Stimulated activated naive CD8-positive, alpha-beta T cell treated with anti-CD3 and anti-CD28 coated beads, Interleukin-15, Interleukin-2, amounts not matched to agents 100 ng/mL and 50 ng/mL, for 24 hours (primary cell): Measurements from ENCODE around the gene ATMIN.

ENCODE experiments used
- H3K27ac Mint-ChIP-seq: one replicate; pipeline ENCODE4 v1.8.0; 2021; ENCODE audit warnings: mild to moderate bottlenecking, mixed read lengths
- H3K27me3 Mint-ChIP-seq: one replicate; pipeline ENCODE4 v1.8.0; 2021; ENCODE audit warnings: mixed read lengths
- H3K36me3 Mint-ChIP-seq: one replicate; pipeline ENCODE4 v1.8.0; 2021; ENCODE audit warnings: low read depth, mixed read lengths
- H3K4me1 Mint-ChIP-seq: one replicate; pipeline ENCODE4 v1.8.0; 2021; ENCODE audit warnings: low read depth, mixed read lengths
- H3K4me3 Mint-ChIP-seq: one replicate; pipeline ENCODE4 v1.8.0; 2021; ENCODE audit warnings: mild to moderate bottlenecking, mixed read lengths
- H3K9me3 Mint-ChIP-seq: one replicate; pipeline ENCODE4 v1.8.0; 2021; ENCODE audit warnings: mixed read lengths

Gene ATMIN

DNA sequence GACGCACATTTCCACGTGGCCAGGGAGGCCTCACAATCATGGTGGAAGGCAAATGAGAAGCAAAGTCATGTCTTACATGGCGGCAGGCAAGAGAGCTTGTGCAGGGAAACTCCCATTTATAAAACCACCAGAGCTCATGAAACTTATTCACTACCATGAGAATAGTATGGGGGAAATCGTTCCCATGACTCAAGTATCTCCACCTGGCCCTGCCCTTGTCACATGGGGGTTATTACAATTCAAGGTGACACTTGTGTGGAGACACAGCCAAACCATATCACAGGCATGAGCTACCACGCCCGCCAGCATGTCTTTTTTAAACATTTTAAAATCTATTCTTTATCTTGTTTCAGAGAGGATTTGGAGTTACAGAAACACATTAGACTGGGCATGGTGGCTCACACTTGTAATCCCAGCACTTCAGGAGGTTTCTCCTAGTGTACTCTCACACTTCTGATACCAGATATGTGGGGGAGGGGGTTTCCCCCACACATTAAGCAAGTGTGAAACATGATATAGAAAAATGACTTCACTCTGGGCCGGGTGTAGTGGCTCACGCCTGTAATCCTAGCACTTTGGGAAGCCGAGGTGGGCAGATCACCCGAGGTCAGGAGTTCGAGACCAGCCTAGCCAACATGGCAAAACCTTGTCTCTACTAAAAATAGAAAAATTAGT lies 5.6 kb upstream of the ATMIN start:
- peaks cover 62% of the 10 kb centered on the region for H3K36me3 Mint-ChIP-seq
- H3K27ac Mint-ChIP-seq = no peak overlapping the region
- peaks cover 8% of the 10 kb centered on the region for H3K4me1 Mint-ChIP-seq
- H3K4me3 Mint-ChIP-seq = no peak overlapping the region
- no peaks in the 10 kb centered on the region for H3K27me3 Mint-ChIP-seq
- no peaks in the 10 kb centered on the region for H3K9me3 Mint-ChIP-seq

DNA sequence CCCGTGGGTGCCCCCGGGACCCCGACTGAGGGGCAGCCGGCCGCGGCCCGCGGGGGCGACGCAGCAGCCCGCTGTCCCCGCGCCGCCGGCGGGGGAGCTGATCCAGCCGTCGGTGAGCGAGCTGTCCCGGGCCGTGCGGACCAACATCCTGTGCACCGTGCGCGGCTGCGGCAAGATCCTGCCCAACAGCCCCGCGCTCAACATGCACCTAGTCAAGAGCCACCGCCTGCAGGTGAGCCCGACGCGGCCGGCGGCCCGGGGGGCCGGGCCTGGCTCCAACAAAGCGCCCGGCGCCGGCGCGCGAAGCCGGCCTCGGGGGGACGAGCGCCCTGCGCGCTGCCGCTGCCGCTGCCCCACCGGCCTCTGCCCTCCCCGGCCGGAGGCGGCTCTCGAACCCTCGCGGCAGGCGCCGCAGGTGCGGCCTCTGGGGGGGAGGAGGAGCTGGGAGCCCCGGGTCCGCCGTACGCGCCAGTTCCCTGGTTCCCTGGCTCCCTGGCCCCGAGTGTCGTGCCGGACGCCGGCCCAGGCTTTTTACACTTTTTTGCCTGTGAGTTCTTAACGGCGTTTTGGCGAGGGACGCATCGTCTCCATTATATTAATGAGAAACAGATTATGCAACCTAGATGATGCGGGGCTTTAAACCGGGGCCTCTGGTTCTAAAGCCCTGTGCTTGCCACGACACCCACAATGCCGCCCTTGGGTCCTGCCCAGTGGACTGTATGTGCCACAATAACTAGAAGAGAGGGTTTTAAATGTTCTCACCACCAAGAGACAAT lies 521 bp downstream of the ATMIN start:
- H3K27ac Mint-ChIP-seq = peak overlapping the region; percentile 29

DNA sequence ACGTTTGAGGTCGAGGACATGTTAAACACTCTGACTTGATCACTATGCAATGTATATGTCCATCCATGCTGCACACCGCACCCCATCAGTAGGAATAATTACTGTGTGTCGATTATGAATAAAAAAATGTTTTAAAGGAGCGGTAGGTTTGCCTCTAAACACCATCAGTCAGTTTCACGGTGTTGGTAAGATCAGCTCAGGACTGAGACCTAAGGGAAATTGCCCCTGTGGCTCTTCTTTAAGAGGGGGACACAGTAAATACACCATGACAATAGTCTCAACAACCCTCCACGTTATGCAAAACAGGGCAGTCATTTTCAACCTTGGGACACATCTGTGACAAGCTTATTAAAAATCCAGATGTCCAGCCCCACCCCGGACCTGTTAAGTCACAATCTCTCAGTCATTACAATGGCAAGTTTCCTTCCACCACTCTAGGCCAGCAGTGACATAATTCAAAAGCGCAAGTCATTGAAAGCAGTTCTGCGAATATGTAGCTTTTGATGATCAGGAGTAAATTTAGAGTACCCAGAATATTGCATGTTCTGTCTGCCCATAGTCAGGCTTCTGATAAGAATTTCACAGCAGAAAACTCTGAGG lies 1.2 kb downstream of the ATMIN start:
- Mint-ChIP-seq H3K4me3 (peak overlapping the region; percentile 88), H3K36me3 (peaks cover 22% of the 10 kb centered on the region), H3K9me3 (no peaks in the 10 kb centered on the region), H3K27ac (peak overlapping the region; percentile 29), H3K4me1 (peaks cover 23% of the 10 kb centered on the region), H3K27me3 (no peaks in the 10 kb centered on the region)

More for the DNA sequence above, 521 bp downstream of the ATMIN start:
- Mint-ChIP-seq H3K4me1 (peaks cover 23% of the 10 kb centered on the region), H3K36me3 (peaks cover 21% of the 10 kb centered on the region), H3K9me3 (no peaks in the 10 kb centered on the region), H3K4me3 (peak overlapping the region; percentile 88), H3K27me3 (no peaks in the 10 kb centered on the region)

DNA sequence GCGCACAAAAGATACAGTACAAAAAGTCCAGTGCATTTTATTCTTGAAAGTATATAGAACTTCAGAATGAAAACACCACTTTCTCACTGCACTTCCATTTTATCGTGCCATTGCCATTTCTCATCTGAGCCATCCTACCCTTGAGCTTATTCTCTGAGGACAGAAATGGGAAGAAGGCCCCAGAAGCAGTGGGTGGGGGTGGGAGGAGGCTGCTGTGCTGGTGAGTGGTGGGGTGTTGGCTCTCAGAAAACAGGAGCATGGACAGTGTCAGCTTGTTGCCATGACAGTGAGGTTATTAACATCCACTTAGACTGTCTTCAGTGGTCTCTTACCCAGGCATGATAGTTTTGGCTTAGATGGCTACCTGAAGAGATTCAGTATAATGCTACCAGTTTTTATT lies 4.5 kb downstream of the ATMIN start:
- Mint-ChIP-seq H3K27ac (no peak overlapping the region), H3K4me1 (peaks cover 23% of the 10 kb centered on the region), H3K4me3 (no peak overlapping the region), H3K27me3 (no peaks in the 10 kb centered on the region), H3K36me3 (peaks cover 41% of the 10 kb centered on the region), H3K9me3 (no peaks in the 10 kb centered on the region)

DNA sequence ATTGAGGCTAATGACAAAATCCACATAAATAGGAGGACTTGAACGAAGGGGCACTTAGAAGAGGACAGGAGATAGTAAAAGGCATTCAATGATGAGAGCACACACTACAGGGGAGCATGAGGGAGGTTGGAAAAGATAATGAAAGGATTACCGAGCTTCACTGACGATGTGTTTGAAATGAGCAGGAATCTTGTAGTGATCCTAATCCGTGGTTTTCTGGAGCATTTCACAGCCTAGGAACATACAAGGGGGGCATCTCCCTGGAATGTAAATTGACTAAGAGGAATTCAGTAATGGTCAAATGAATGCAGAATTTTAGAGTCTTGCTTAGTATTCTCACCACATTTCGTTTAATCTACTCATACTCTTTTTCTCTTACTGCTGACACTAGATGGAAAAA lies 5.2 kb downstream of the ATMIN start:
- H3K4me3 Mint-ChIP-seq = no peak overlapping the region
- no peaks in the 10 kb centered on the region for H3K27me3 Mint-ChIP-seq
- H3K27ac Mint-ChIP-seq = peak overlapping the region; percentile 7
- H3K36me3 Mint-ChIP-seq = peaks cover 45% of the 10 kb centered on the region
- peaks cover 21% of the 10 kb centered on the region for H3K4me1 Mint-ChIP-seq
- no peaks in the 10 kb centered on the region for H3K9me3 Mint-ChIP-seq

DNA sequence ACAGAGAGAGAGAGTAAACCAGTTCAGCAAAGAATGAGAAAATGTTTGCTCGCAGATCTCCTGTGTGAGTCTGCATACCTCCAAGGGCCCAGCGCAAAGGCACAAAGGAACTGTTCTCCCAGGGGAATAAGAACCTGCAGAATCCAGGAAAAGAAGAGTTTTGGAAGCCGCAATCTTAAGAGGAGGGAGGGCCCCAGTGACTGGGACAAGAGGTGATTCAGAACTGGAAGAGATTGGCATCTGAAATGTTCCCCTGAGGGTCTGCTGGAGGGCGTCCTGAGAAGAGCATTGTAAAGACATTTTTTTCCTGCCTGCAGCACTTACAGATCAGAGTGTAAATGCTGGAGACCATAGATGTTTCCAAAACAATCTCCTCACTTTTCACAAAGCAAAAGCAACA lies 6.1 kb downstream of the ATMIN start:
- no peak overlapping the region for H3K4me3 Mint-ChIP-seq
- H3K4me1 Mint-ChIP-seq = peaks cover 17% of the 10 kb centered on the region
- H3K27me3 Mint-ChIP-seq = no peaks in the 10 kb centered on the region
- H3K27ac Mint-ChIP-seq = no peak overlapping the region
- H3K9me3 Mint-ChIP-seq = no peaks in the 10 kb centered on the region
- peaks cover 45% of the 10 kb centered on the region for H3K36me3 Mint-ChIP-seq

DNA sequence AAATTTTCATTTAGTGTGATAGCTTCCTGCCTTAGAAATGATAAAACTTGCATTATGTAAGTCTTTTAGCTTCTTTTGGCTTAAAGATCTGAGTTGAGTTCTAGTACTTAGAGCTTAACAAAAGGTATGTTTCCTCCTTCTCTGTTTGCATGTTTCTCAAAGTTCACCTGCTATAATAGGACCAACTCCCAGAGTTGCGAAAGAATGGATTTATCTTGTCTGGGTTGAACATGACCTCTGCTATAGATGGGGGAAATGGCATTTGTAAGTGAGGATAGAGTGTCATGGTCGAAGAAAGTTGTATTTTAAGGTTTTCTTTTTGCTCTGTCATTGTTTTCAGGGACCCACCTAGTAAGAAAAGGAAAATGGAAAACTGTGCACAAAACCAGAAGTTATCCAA lies 7.2 kb downstream of the ATMIN start:
- Mint-ChIP-seq H3K9me3 (no peaks in the 10 kb centered on the region), H3K27me3 (no peaks in the 10 kb centered on the region), H3K36me3 (peaks cover 45% of the 10 kb centered on the region), H3K27ac (peak overlapping the region; percentile 45), H3K4me1 (peaks cover 6% of the 10 kb centered on the region), H3K4me3 (no peak overlapping the region)

DNA sequence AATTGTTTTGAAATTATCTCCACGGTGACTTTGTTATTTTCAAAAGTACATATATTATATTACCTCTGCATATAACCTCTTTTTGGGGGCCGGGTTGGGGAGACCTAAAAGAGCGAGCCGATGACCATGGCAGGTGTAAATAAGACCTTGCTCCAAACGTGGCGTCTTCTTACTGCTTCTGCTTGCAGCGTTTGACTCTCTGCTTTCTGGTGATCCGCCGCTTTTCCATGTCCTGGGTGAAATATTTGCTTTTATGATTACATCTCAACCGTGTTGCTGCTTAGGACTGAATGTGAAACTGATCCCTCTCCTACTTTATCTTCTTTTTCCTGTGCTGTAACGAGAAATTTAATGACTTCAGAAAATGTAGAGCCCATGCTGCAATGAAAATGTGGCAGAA lies 18.1 kb downstream of the ATMIN start:
- no peaks in the 10 kb centered on the region for H3K4me1 Mint-ChIP-seq
- H3K4me3 Mint-ChIP-seq = no peak overlapping the region
- H3K27me3 Mint-ChIP-seq = no peaks in the 10 kb centered on the region
- H3K9me3 Mint-ChIP-seq = peaks cover 20% of the 10 kb centered on the region
- H3K36me3 Mint-ChIP-seq = peaks cover 5% of the 10 kb centered on the region
- no peak overlapping the region for H3K27ac Mint-ChIP-seq

DNA sequence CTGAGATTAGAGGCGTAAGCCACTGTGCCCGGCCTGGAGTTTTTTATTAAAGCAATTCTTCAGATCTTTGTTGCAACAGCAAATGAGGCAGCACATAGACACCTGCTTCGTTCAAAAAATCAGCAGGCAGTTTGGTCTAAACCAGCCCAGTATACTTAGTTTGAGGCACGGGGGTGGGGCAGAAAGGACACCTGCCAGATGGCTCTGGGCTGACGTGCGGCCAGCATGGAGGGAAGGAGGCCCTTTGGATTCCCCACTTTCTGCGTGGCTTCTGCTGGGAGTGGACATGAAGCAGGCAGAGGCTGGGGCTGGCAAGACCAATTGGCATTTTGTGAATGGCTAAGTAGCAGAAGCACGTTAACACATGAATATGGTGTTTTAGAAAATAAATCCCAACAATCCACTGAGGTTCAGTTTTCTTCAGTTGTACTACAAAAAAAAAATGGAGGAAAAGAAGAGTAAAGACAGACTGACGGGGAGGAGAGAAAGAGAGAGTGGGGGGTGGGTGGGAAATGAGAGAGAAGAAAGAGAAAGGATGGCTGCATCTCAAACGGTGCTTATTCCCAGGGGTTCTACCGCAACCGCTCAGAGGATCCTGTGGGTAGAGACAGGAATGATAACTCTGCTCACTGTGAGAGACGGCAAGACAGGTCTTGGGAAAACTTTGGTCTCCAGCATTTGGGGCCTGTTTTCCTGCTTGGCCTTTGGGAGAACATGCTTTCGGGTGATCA lies 25.1 kb downstream of the ATMIN start:
- H3K9me3 Mint-ChIP-seq = no peaks in the 10 kb centered on the region
- no peak overlapping the region for H3K27ac Mint-ChIP-seq
- no peaks in the 10 kb centered on the region for H3K4me1 Mint-ChIP-seq
- H3K4me3 Mint-ChIP-seq = no peak overlapping the region
- no peaks in the 10 kb centered on the region for H3K36me3 Mint-ChIP-seq
- no peaks in the 10 kb centered on the region for H3K27me3 Mint-ChIP-seq

DNA sequence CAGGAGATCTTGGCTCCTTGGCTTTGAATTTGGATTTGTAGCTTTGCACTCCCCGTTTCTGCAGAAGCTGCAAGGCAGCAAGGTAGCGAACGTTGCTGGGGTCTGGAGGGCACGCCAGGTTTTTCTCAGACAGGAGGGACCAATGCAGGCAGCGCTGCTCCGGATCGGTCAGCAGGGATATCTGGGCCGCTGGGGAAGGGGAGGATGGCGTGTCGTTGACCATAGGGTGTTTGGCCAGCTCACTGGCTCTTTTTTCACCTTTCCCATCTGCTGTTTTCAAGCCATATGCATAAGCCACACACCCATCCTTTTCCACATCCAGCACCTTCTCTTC lies 25.6 kb downstream of the ATMIN start:
- H3K27me3 Mint-ChIP-seq = no peaks in the 10 kb centered on the region
- H3K4me1 Mint-ChIP-seq = no peaks in the 10 kb centered on the region
- no peaks in the 10 kb centered on the region for H3K36me3 Mint-ChIP-seq
- H3K9me3 Mint-ChIP-seq = no peaks in the 10 kb centered on the region
- H3K4me3 Mint-ChIP-seq = no peak overlapping the region
- no peak overlapping the region for H3K27ac Mint-ChIP-seq

DNA sequence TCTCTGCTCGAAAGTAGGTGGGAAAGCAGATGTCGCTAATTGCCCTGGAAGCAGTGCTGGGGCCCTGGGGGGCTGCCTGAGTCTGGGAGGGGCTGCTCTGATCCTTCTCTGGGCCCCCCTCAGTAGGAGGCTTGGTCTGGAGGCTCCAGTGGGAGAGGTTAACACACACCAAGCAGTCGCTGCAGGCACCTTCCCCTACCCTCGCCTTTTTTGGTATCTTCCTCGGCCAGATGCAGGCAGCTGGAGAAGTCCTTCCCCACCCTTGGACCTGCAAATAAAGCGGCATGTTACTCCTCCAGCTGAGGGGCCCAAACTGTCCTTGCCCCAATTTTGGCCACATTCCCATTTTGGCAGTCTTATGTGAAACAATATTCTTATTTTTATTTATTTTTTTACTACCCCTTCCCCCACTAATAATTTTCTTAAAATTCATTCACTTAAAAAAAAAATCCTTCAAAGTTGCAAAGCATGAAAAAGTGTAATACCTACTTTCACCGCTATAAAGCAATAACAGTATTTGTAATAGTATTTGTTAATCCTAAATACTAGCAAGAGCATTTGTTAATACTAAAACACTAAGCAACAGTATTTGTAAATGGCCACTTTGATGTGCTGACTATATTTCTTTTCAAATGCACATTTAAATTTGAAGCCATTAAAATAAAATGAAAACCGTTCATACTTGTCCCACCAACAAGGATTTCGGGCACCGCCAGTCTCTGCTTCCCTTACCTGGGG lies 26.4 kb downstream of the ATMIN start:
- H3K27me3 Mint-ChIP-seq = no peaks in the 10 kb centered on the region
- no peaks in the 10 kb centered on the region for H3K36me3 Mint-ChIP-seq
- H3K4me1 Mint-ChIP-seq = no peaks in the 10 kb centered on the region
- no peak overlapping the region for H3K4me3 Mint-ChIP-seq
- H3K9me3 Mint-ChIP-seq = no peaks in the 10 kb centered on the region
- no peak overlapping the region for H3K27ac Mint-ChIP-seq

DNA sequence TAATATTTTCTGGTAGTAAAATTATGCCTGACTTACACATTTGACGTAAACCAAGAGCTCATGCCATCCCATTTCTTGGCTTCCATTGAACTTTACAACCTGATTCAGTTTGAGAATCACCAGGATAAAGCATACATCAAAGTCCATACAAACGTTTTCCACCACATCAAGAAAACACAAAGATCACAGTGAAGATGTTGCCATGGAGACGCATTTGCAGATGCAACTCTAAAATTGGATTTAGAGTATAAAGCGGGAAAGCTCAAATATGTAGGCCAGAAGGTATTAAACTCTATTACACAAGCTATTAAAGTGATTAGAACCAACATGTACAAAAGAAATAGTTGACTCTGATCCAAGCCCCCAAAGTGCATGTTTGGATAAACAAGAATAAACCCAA lies 31.0 kb downstream of the ATMIN start:
- Mint-ChIP-seq H3K4me1 (no peaks in the 10 kb centered on the region), H3K9me3 (no peaks in the 10 kb centered on the region), H3K36me3 (no peaks in the 10 kb centered on the region), H3K27ac (no peak overlapping the region), H3K27me3 (no peaks in the 10 kb centered on the region), H3K4me3 (no peak overlapping the region)

DNA sequence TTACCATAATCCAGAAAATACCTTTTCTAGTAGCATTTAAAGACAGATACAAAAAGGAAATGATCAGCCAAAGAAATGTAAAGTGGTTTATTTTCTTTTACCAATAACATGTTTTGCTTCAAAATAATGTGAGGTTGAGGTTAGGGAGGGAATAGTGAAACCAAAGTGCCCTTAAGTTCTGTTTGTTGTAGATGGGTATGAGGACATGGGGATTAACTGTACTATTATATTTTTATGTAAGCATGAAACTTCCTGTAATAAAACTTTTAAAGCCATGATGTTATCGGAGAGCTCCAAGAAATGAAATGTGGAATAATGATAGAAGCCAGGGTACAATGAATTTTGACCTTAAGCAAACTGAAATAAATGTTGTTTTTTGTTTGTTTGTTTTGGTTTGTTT lies 31.5 kb downstream of the ATMIN start:
- Mint-ChIP-seq H3K4me1 (no peaks in the 10 kb centered on the region), H3K27ac (no peak overlapping the region), H3K9me3 (no peaks in the 10 kb centered on the region), H3K27me3 (no peaks in the 10 kb centered on the region), H3K4me3 (no peak overlapping the region), H3K36me3 (no peaks in the 10 kb centered on the region)

DNA sequence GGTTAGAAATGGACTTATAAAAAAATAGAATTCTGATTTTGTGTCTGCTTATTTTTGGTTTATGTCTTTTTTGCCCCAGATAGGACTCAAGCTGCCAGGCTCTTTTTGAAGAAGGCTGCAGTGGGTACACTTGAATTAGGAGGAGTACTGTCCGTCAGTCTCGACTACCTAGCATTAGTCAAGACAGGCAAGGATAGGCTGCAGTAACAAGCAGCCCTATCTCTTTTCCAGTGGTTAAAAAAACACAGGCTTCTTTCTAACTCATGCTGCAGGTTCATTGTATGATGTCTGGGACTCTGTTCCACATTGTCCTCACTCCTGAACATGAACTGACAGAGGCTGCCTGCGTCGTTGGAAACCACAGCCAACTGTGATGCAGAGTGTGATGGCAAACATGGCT lies 33.4 kb downstream of the ATMIN start:
- Mint-ChIP-seq H3K4me3 (no peak overlapping the region), H3K9me3 (no peaks in the 10 kb centered on the region), H3K27me3 (no peaks in the 10 kb centered on the region), H3K4me1 (no peaks in the 10 kb centered on the region), H3K36me3 (no peaks in the 10 kb centered on the region), H3K27ac (no peak overlapping the region)
